Activated CD4-positive, alpha-beta memory T cell treated with anti-CD3 and anti-CD28 coated beads, Interleukin-2, amount 10 ng/mL, durations not matched to agents 7 days and 5 days (primary cell): ENCODE results near the gene KRT38. TPM values are rescaled to one million over a fixed set of nuclear protein-coding genes. Genes with fewer than 3 reads are reported as not detected.
"Not testable (repeated sequence)": the region's sequence is repeated elsewhere in the genome, so short reads cannot be mapped to it uniquely, and the experiment has no call there.

ENCODE experiments used
- CTCF ChIA-PET: fragments of 350-600 bp; sonication (Branson Sonifier 250); formaldehyde crosslinking; loops from one replicate; lab custom pipeline; 2021; ENCODE audit warnings: antibody characterized with exemption, inconsistent platforms; lab: Charles Lee
- POLR2A ChIA-PET: fragments of 350-600 bp; sonication (Branson Sonifier 250); formaldehyde crosslinking; loops from one replicate; lab custom pipeline; 2021; ENCODE audit warnings: antibody characterized with exemption; lab: Charles Lee
- DNase-seq: peaks from one replicate; pipeline ENCODE4 v3.0.0-alpha.2; 2020
- H3K27ac Mint-ChIP-seq: one replicate; pipeline ENCODE4 v1.8.0; 2021; ENCODE audit warnings: mild to moderate bottlenecking, mixed read lengths
- H3K27me3 Mint-ChIP-seq: one replicate; pipeline ENCODE4 v1.8.0; 2021; ENCODE audit warnings: mixed read lengths
- H3K36me3 Mint-ChIP-seq: one replicate; pipeline ENCODE4 v1.8.0; 2021; ENCODE audit warnings: low read depth, mixed read lengths
- H3K4me1 Mint-ChIP-seq: one replicate; pipeline ENCODE4 v1.8.0; 2021; ENCODE audit warnings: mixed read lengths
- H3K4me3 Mint-ChIP-seq: one replicate; pipeline ENCODE4 v1.8.0; 2021; ENCODE audit warnings: mild to moderate bottlenecking, mixed read lengths
- H3K9me3 Mint-ChIP-seq: one replicate; pipeline ENCODE4 v1.8.0; 2021; ENCODE audit warnings: mixed read lengths
- total RNA-seq, 2 experiments: library from RNA; stranded (reverse); gene quantifications; one replicate each; pipeline ENCODE4 v1.2.3, GENCODE V29; 2021

The KRT38 gene
- total RNA-seq, 2 experiments from 2014 or later = not detected

DNA sequence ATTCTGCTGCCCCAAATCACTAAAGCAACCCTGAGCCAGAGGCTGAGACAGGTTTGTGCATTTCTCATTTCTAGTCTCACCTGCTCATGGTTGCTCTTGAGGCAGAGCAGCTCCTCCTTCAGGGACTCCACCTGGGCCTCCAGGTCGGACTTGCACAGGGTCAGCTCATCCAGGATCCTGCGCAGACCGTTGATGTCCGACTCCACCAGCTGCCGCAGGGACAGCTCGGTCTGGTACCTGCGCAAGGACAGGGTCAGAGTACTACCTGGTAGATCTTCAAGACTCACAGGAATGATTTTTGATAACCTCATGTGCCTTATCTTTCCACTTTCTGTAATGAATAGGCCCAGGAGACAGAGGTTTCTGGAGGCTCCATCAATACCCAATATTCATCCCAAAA is 44.4 kb downstream of the KRT38 start:
- Mint-ChIP-seq H3K4me3 (no peak overlapping the region), H3K27ac (no peak overlapping the region), H3K36me3 (no peaks in the 10 kb centered on the region), H3K27me3 (peaks cover 4% of the 10 kb centered on the region), H3K9me3 (no peaks in the 10 kb centered on the region), H3K4me1 (peaks cover 4% of the 10 kb centered on the region)
- DNase-seq = no peak
- ChIA-PET CTCF (no interaction called here), POLR2A (no interaction called here)

GRCh38 chr17:41395611-41396010 is 45.2 kb downstream of the KRT38 start:
- no peaks in the 10 kb centered on the region for H3K9me3 Mint-ChIP-seq
- H3K4me1 Mint-ChIP-seq = peaks cover 2% of the 10 kb centered on the region
- DNase-seq = no peak
- H3K36me3 Mint-ChIP-seq = no peaks in the 10 kb centered on the region
- peaks cover 6% of the 10 kb centered on the region for H3K27me3 Mint-ChIP-seq
- H3K27ac Mint-ChIP-seq = no peak overlapping the region
- POLR2A ChIA-PET = no interaction called here
- no peak overlapping the region for H3K4me3 Mint-ChIP-seq
- CTCF ChIA-PET = no interaction called here

GRCh38 chr17:41395044-41395443 is 45.7 kb downstream of the KRT38 start:
- H3K4me1 Mint-ChIP-seq, DNase-seq, H3K4me3 Mint-ChIP-seq, H3K9me3 Mint-ChIP-seq, CTCF ChIA-PET, H3K27me3 Mint-ChIP-seq, H3K36me3 Mint-ChIP-seq, H3K27ac Mint-ChIP-seq, POLR2A ChIA-PET: not testable (repeated sequence)

GRCh38 chr17:41394254-41394996 is 46.4 kb downstream of the KRT38 start:
- H3K9me3 Mint-ChIP-seq = no peaks in the 10 kb centered on the region
- ChIA-PET POLR2A (no interaction called here), CTCF (no interaction called here)
- peaks cover 12% of the 10 kb centered on the region for H3K27me3 Mint-ChIP-seq
- no peak for DNase-seq
- no peaks in the 10 kb centered on the region for H3K4me1 Mint-ChIP-seq
- no peak overlapping the region for H3K27ac Mint-ChIP-seq
- no peaks in the 10 kb centered on the region for H3K36me3 Mint-ChIP-seq
- H3K4me3 Mint-ChIP-seq = no peak overlapping the region

- CTCF ChIA-PET = no interaction called here
- no peaks in the 10 kb centered on the region for H3K9me3 Mint-ChIP-seq
- no peak for DNase-seq
- H3K36me3 Mint-ChIP-seq = no peaks in the 10 kb centered on the region
- peaks cover 12% of the 10 kb centered on the region for H3K27me3 Mint-ChIP-seq
- no peaks in the 10 kb centered on the region for H3K4me1 Mint-ChIP-seq
- no peak overlapping the region for H3K27ac Mint-ChIP-seq
- no peak overlapping the region for H3K4me3 Mint-ChIP-seq
- POLR2A ChIA-PET = no interaction called here
Observed at GRCh38 chr17:41393826-41394225, 47.0 kb downstream of the KRT38 start.

- Mint-ChIP-seq H3K27me3 (peaks cover 12% of the 10 kb centered on the region), H3K9me3 (no peaks in the 10 kb centered on the region), H3K4me3 (no peak overlapping the region), H3K36me3 (no peaks in the 10 kb centered on the region), H3K4me1 (no peaks in the 10 kb centered on the region), H3K27ac (no peak overlapping the region)
- CTCF ChIA-PET = no interaction called here
- POLR2A ChIA-PET = no interaction called here
- DNase-seq = no peak
Observed at GRCh38 chr17:41393294-41393693, 47.5 kb downstream of the KRT38 start.

DNA sequence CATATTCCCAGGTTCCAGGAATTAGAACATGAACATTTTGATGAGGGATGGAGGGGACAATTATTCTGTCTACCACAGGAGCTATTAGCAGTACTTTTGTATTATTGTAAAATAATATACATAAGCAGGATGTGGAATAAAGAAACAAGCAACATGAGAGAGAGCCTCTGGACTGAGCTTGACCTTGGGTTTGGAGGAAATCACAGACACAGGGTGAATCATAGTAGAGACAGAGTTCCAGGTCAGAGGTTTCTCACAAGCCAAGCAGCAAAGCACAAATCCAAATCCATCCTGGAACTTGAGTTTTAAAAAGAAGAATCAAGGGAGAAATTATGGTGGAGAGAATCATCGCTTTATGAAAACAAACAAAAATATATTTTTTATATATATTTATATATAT is 48.5 kb downstream of the KRT38 start:
- no peaks in the 10 kb centered on the region for H3K36me3 Mint-ChIP-seq
- H3K27ac Mint-ChIP-seq = no peak overlapping the region
- H3K4me1 Mint-ChIP-seq = no peaks in the 10 kb centered on the region
- ChIA-PET CTCF (no interaction called here), POLR2A (interaction anchor here (1.4 kb wide), 1 partner anchor 12 kb away, joined by 3 read pairs; no protein-coding TSS in a partner anchor)
- peaks cover 4% of the 10 kb centered on the region for H3K9me3 Mint-ChIP-seq
- H3K4me3 Mint-ChIP-seq = no peak overlapping the region
- no peak for DNase-seq
- H3K27me3 Mint-ChIP-seq = peaks cover 13% of the 10 kb centered on the region

GRCh38 chr17:41391535-41391934 is 49.2 kb downstream of the KRT38 start:
- no peak for DNase-seq
- peaks cover 3% of the 10 kb centered on the region for H3K36me3 Mint-ChIP-seq
- peaks cover 15% of the 10 kb centered on the region for H3K27me3 Mint-ChIP-seq
- POLR2A ChIA-PET = interaction anchor here (1.4 kb wide), 1 partner anchor 13 kb away, joined by 3 read pairs; no protein-coding TSS in a partner anchor
- peaks cover 8% of the 10 kb centered on the region for H3K9me3 Mint-ChIP-seq
- no peaks in the 10 kb centered on the region for H3K4me1 Mint-ChIP-seq
- CTCF ChIA-PET = interaction anchor here (1.0 kb wide), 1 partner anchor 271 kb away, joined by 3 read pairs; no protein-coding TSS in a partner anchor
- H3K4me3 Mint-ChIP-seq = no peak overlapping the region
- no peak overlapping the region for H3K27ac Mint-ChIP-seq

GRCh38 chr17:41390411-41390938 is 50.3 kb downstream of the KRT38 start:
- CTCF ChIA-PET = interaction anchor here (1.0 kb wide), 1 partner anchor 272 kb away, joined by 3 read pairs; no protein-coding TSS in a partner anchor

GRCh38 chr17:41387670-41388069 is 53.1 kb downstream of the KRT38 start:
- H3K9me3 Mint-ChIP-seq = peaks cover 10% of the 10 kb centered on the region

More at GRCh38 chr17:41390411-41390938, 50.3 kb downstream of the KRT38 start:
- POLR2A ChIA-PET = no interaction called here
- Mint-ChIP-seq H3K27me3 (peaks cover 15% of the 10 kb centered on the region), H3K36me3 (peaks cover 4% of the 10 kb centered on the region), H3K27ac (no peak overlapping the region), H3K9me3 (peaks cover 10% of the 10 kb centered on the region), H3K4me3 (no peak overlapping the region), H3K4me1 (no peaks in the 10 kb centered on the region)
- DNase-seq = no peak

GRCh38 chr17:41386227-41386626 is 54.6 kb downstream of the KRT38 start:
- Mint-ChIP-seq H3K36me3 (peaks cover 4% of the 10 kb centered on the region), H3K4me3 (no peak overlapping the region), H3K27ac (no peak overlapping the region), H3K9me3 (peaks cover 10% of the 10 kb centered on the region), H3K4me1 (no peaks in the 10 kb centered on the region), H3K27me3 (peaks cover 14% of the 10 kb centered on the region)
- DNase-seq = no peak
- POLR2A ChIA-PET = no interaction called here
- CTCF ChIA-PET = no interaction called here

More at GRCh38 chr17:41387670-41388069, 53.1 kb downstream of the KRT38 start:
- H3K4me3 Mint-ChIP-seq = no peak overlapping the region
- ChIA-PET POLR2A (no interaction called here), CTCF (no interaction called here)
- peaks cover 4% of the 10 kb centered on the region for H3K36me3 Mint-ChIP-seq
- H3K27me3 Mint-ChIP-seq = peaks cover 18% of the 10 kb centered on the region
- DNase-seq = no peak
- no peak overlapping the region for H3K27ac Mint-ChIP-seq
- H3K4me1 Mint-ChIP-seq = no peaks in the 10 kb centered on the region
